ENCODE measurements around the gene KDM6B.

KDM6B gene

GRCh38 chr17:7859028-7859427, 25.0 kb downstream of the KDM6B start:
- Histone ChIP-seq H3K27ac (ENCODE audit: extremely low read depth, low read depth, low read length) (peak overlapping the region; percentile 90; the same call in 1 of the 2 replicates), H3K4me3 (ENCODE audit: low read depth, low read length) (peak overlapping the region; percentile 88), H3K9me3 (ENCODE audit: control insufficient read depth, insufficient read depth, low read depth, low read length) (no peaks in the 10 kb centered on the region), H3K36me3 (ENCODE audit: control insufficient read depth in 2 of 2, insufficient read depth in 1 of 2, low read length in 2 of 2) (peaks cover 27 to 51% of the 10 kb centered on the region in 2 experiments), H3K4me1 (ENCODE audit: control insufficient read depth, insufficient read depth, low read length) (peaks cover 10% of the 10 kb centered on the region)
- CTCF ChIA-PET: interaction anchor here (0.6 to 14.4 kb wide), 15 partner anchors 8 to 501 kb away, joined by 3 to 141 read pairs (median 3); no protein-coding TSS in a partner anchor
- TF ChIP-seq ZNF768 (tag by site-specific recombination; IDR thresholded peaks at IDR 0.05) (no peak), ZNF112 (tag by site-specific recombination; IDR thresholded peaks at IDR 0.05) (no peak), ZNF548 (tag by site-specific recombination; IDR thresholded peaks at IDR 0.05) (no peak), ZNF600 (tag by site-specific recombination; IDR thresholded peaks at IDR 0.05) (no peak), ZSCAN23 (tag by site-specific recombination; IDR thresholded peaks at IDR 0.05) (no peak)
- POLR2A ChIA-PET: interaction anchor here (0.6 kb wide), 1 partner anchor 59 kb away, joined by 5 read pairs; no protein-coding TSS in a partner anchor

GRCh38 chr17:7862692-7863437, 28.8 kb downstream of the KDM6B start:
- Histone ChIP-seq H3K4me3 (ENCODE audit: low read depth, low read length) (no peak overlapping the region), H3K9me3 (ENCODE audit: control insufficient read depth, insufficient read depth, low read depth, low read length) (no peaks in the 10 kb centered on the region), H3K27ac (ENCODE audit: extremely low read depth, low read depth, low read length) (no peak overlapping the region), H3K4me1 (ENCODE audit: control insufficient read depth, insufficient read depth, low read length) (peaks cover 5% of the 10 kb centered on the region), H3K36me3 (ENCODE audit: control insufficient read depth in 2 of 2, insufficient read depth in 1 of 2, low read length in 2 of 2) (peaks cover 45 to 73% of the 10 kb centered on the region in 2 experiments)
- ChIA-PET POLR2A (interaction anchor here (0.7 kb wide), 1 partner anchor 254 kb away, joined by 4 read pairs; no protein-coding TSS in a partner anchor), CTCF (interaction anchor here (0.6 to 14.4 kb wide), 35 partner anchors 10 to 407 kb away, joined by 3 to 141 read pairs (median 5); partner anchors contain the start of genes CHD3 and RNF227)
- TF ChIP-seq ZIC2 (tag by site-specific recombination; IDR thresholded peaks at IDR 0.05) (no peak), ZNF704 (tag by site-specific recombination; IDR thresholded peaks at IDR 0.05) (no peak), TCF7L2 (IDR thresholded peaks at IDR 0.05; ENCODE audit: borderline replicate concordance, low read depth, low read length) (no peak), ZNF843 (tag by site-specific recombination; IDR thresholded peaks at IDR 0.05) (no peak), ZSCAN23 (tag by site-specific recombination; IDR thresholded peaks at IDR 0.05) (no peak), ZNF416 (tag by site-specific recombination; IDR thresholded peaks at IDR 0.05) (no peak), CTCF (tag by site-specific recombination; IDR thresholded peaks at IDR 0.05) (peak; percentile 67), ZNF341 (tag by site-specific recombination; IDR thresholded peaks at IDR 0.05; ENCODE audit: low read depth) (0 out of 2 replicates have a peak, but pooled peaks have one; percentile 21), ZEB2 (tag by site-specific recombination; IDR thresholded peaks at IDR 0.05) (peak; percentile 20; the same call in 1 of the 2 replicates), ZNF335 (tag by site-specific recombination; conservative IDR thresholded peaks at IDR 0.05) (peak; percentile 50), ZNF362 (tag by site-specific recombination; IDR thresholded peaks at IDR 0.05) (peak; percentile 96), ZNF391 (tag by site-specific recombination; IDR thresholded peaks at IDR 0.05; ENCODE audit: borderline replicate concordance, low read depth) (no peak), ZNF510 (tag by site-specific recombination; IDR thresholded peaks at IDR 0.05; ENCODE audit: insufficient replicate concordance) (no peak), ZBTB11 (tag by site-specific recombination; conservative IDR thresholded peaks at IDR 0.05; ENCODE audit: low read depth) (no peak), TSHZ1 (tag by site-specific recombination; IDR thresholded peaks at IDR 0.05; ENCODE audit: borderline replicate concordance) (no peak), ZNF639 (tag by site-specific recombination; IDR thresholded peaks at IDR 0.05) (no peak)
